A673 (cell line): ENCODE results near the gene CCNA1. TPM values are rescaled to one million over a fixed set of nuclear protein-coding genes. Genes with fewer than 3 reads are reported as not detected.

Source experiments
- BruUV-seq: library from RNA; stranded (reverse); fragments of 400-500 nt; replicated peaks from 2 replicates; lab custom pipeline; 2021; lab: Mats Ljungman, UMichigan
- CTCF ChIA-PET: fragments of 300-600 bp; sonication (Branson Sonifier 250); formaldehyde crosslinking; loops from one replicate; lab custom pipeline; 2022; ENCODE audit warnings: antibody characterized with exemption; lab: Charles Lee
- POLR2A ChIA-PET: fragments of 300-600 bp; sonication (Branson Sonifier 250); formaldehyde crosslinking; loops from one replicate; lab custom pipeline; 2022; ENCODE audit warnings: antibody characterized with exemption; ENCODE audit not compliant: low non-redundant PET; lab: Charles Lee
- DNase-seq: peaks from one replicate; pipeline ENCODE4 v3.0.0-alpha.2; 2015; ENCODE audit warnings: low spot score
- H3K27ac ChIP-seq: fragments of 200-600 bp; sonication (generic); 2 replicates; pipeline ENCODE4 v1.5.1; 2016; ENCODE audit warnings: mixed run types, low read depth, mild to moderate bottlenecking, mixed read lengths, antibody characterized with exemption, low read length; ENCODE audit not compliant: poor library complexity, severe bottlenecking
- H3K27me3 ChIP-seq: fragments of 200-600 bp; sonication (generic); replicated peaks from 2 replicates; pipeline ENCODE4 v1.6.1; 2017; ENCODE audit warnings: mixed run types, low read depth, mild to moderate bottlenecking, mixed read lengths, antibody characterized with exemption, low read length; ENCODE audit not compliant: insufficient read depth, poor library complexity
- H3K36me3 ChIP-seq: fragments of 200-600 bp; sonication (generic); 2 replicates; pipeline ENCODE4 v1.6.1; 2016; ENCODE audit warnings: mixed run types, mild to moderate bottlenecking, mixed read lengths, antibody characterized with exemption, low read length; ENCODE audit not compliant: insufficient read depth, poor library complexity, severe bottlenecking
- H3K4me1 ChIP-seq: fragments of 200-600 bp; sonication (generic); 2 replicates; pipeline ENCODE4 v1.6.1; 2017; ENCODE audit warnings: mixed run types, mild to moderate bottlenecking, mixed read lengths, antibody characterized with exemption, low read length; ENCODE audit not compliant: insufficient read depth, poor library complexity, severe bottlenecking
- H3K4me3 ChIP-seq: fragments of 200-600 bp; sonication (generic); 2 replicates; pipeline ENCODE4 v1.5.1; 2016; ENCODE audit warnings: low read depth, mixed run types, mild to moderate bottlenecking, mixed read lengths, low read length; ENCODE audit not compliant: poor library complexity, severe bottlenecking
- H3K9me3 ChIP-seq: fragments of 200-600 bp; sonication (generic); 2 replicates; pipeline ENCODE4 v1.6.1; 2016; ENCODE audit warnings: mixed run types, low read depth, mild to moderate bottlenecking, mixed read lengths, antibody characterized with exemption, low read length; ENCODE audit not compliant: poor library complexity, severe bottlenecking
- CTCF ChIP-seq: fragments of 300-800, 200-600 bp; sonication (generic); conservative IDR thresholded peaks from 2 replicates; pipeline ENCODE4 v1.5.1; 2017; ENCODE audit warnings: low read depth, mild to moderate bottlenecking, antibody characterized with exemption, low read length, moderate library complexity, mixed read lengths
- EZH2 ChIP-seq: fragments of 200-600 bp; sonication (generic); IDR thresholded peaks from 2 replicates; pipeline ENCODE4 v1.6.1; 2017; ENCODE audit warnings: borderline replicate concordance, low read depth, mild to moderate bottlenecking, mixed read lengths, antibody characterized with exemption, low read length; ENCODE audit not compliant: poor library complexity, severe bottlenecking
- intact Hi-C: fragments of 100-400 bp; cut with micrococcal nuclease; formaldehyde crosslinking; loops from one replicate; pipeline ENCODE4 v1.10.0; 2022; ENCODE audit not compliant: unreplicated experiment
- total RNA-seq: library from RNA; stranded (reverse); gene quantifications from 2 replicates; pipeline ENCODE4 v1.2.3, GENCODE V29; 2021

CCNA1 gene
- total RNA-seq, 1 experiment from 2014 or later = 3.4 TPM

GRCh38 chr13:36447501-36447900, 15.2 kb downstream of the CCNA1 start:
- DNase-seq = no peak
- Histone ChIP-seq H3K27ac (no peak overlapping the region), H3K9me3 (no peaks in the 10 kb centered on the region), H3K4me3 (no peak overlapping the region), H3K36me3 (no peaks in the 10 kb centered on the region), H3K27me3 (no peaks in the 10 kb centered on the region), H3K4me1 (no peaks in the 10 kb centered on the region)
- ChIA-PET POLR2A (no interaction called here), CTCF (interaction anchor here (0.7 kb wide), 1 partner anchor 394 kb away, joined by 3 read pairs; no protein-coding TSS in a partner anchor)
- BruUV-seq = no TSS peak
- TF ChIP-seq EZH2 = no peak
- no peak for TF ChIP-seq CTCF
- intact Hi-C loops = no loop called here

GRCh38 chr13:36450534-36450933, 18.2 kb downstream of the CCNA1 start:
- POLR2A ChIA-PET = no interaction called here
- no TSS peak for BruUV-seq
- intact Hi-C loops = loop anchor here (10.0 kb wide), 1 partner anchor 534 kb away; no protein-coding TSS in a partner anchor
- Histone ChIP-seq H3K4me3 (no peak overlapping the region), H3K27me3 (no peaks in the 10 kb centered on the region), H3K4me1 (peaks cover 20% of the 10 kb centered on the region), H3K36me3 (no peaks in the 10 kb centered on the region), H3K9me3 (no peaks in the 10 kb centered on the region), H3K27ac (no peak overlapping the region)
- DNase-seq = no peak
- TF ChIP-seq EZH2 = no peak
- TF ChIP-seq CTCF = no peak
- CTCF ChIA-PET = interaction anchor here (0.7 kb wide), 1 partner anchor 247 kb away, joined by 3 read pairs; no protein-coding TSS in a partner anchor

- Histone ChIP-seq H3K36me3 (no peaks in the 10 kb centered on the region), H3K4me3 (no peak overlapping the region), H3K27me3 (no peaks in the 10 kb centered on the region), H3K4me1 (peaks cover 35% of the 10 kb centered on the region), H3K9me3 (no peaks in the 10 kb centered on the region), H3K27ac (peak overlapping the region; percentile 74)
- TF ChIP-seq EZH2 (no peak), CTCF (peak; percentile 71)
- intact Hi-C loops = loop anchor here (1.0 to 10.0 kb wide), 2 partner anchors 388 to 531 kb away; no protein-coding TSS in a partner anchor
- DNase-seq = peak; percentile 72
- BruUV-seq = no TSS peak
- ChIA-PET CTCF (interaction anchor here (0.7 to 1.9 kb wide), 6 partner anchors 16 to 388 kb away, joined by 3 to 10 read pairs (median 4); no protein-coding TSS in a partner anchor), POLR2A (interaction anchor here (0.6 kb wide), 1 partner anchor 25 kb away, joined by 3 read pairs; no protein-coding TSS in a partner anchor)
These were observed 21.2 kb downstream of the CCNA1 start for GRCh38 chr13:36453516-36453915.
